HK-2 (cell line): ENCODE measurements around the gene SIGLEC9.

ENCODE experiments used
- DNase-seq: peaks from one replicate; pipeline ENCODE4 v3.0.0-alpha.2; 2018; ENCODE audit not compliant: unreplicated experiment

The SIGLEC9 gene

DNA sequence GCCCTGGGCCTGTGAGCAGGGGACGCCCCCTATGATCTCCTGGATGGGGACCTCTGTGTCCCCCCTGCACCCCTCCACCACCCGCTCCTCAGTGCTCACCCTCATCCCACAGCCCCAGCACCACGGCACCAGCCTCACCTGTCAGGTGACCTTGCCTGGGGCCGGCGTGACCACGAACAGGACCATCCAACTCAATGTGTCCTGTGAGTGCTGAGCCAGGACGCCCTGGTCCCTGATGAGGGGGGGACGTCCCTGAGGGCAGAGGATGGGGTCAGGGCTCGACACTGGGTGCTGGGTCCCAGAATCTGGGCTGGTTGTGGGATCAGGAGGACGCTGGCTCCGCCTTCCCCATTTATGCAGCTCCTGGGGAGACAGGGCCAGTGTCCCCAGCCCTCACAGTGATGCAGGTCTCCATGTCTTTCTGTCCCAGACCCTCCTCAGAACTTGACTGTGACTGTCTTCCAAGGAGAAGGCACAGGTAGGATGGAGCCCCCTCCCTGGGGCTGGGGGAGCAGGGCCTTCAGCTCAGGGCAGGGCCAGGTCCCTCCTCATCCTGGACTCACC lies 19.9 kb downstream of the SIGLEC9 start:
- no peak for DNase-seq

DNA sequence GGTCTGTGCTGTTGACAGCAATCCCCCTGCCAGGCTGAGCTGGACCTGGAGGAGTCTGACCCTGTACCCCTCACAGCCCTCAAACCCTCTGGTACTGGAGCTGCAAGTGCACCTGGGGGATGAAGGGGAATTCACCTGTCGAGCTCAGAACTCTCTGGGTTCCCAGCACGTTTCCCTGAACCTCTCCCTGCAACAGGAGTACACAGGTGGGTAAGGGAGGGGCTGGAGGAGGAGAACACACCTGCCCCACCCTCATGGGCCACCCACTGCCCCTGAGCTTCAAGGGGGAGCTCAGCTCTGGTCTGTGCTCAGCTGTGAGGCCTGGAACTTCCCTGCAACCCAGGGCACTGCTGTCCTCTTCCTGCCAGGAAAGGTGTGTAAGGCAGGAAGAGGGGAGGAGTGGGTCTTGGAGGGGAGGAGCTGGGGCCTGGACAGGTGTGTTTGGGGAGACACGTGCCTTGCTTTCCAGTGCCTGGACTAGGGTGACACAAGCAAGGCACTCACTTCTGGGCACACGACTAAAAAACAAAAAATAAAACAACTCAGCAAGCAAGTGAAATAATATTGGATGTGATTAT lies 21.3 kb downstream of the SIGLEC9 start:
- no peak for DNase-seq

DNA sequence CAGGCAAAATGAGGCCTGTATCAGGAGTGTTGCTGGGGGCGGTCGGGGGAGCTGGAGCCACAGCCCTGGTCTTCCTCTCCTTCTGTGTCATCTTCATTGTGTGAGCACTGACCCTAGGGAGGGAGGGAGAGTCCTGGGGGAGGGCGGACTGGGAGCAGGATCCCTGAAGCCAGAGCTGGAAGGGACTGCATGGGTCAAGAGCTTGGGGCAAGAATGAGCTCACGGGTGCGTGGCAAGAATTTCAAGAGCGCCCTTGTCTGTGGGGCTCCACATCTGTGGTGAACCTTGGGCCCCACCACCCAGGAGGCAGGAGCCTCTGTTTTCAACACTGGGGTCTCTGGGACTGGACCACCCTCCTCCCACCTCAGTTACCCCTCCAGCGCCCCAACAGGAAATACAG lies 22.0 kb downstream of the SIGLEC9 start:
- no peak for DNase-seq

DNA sequence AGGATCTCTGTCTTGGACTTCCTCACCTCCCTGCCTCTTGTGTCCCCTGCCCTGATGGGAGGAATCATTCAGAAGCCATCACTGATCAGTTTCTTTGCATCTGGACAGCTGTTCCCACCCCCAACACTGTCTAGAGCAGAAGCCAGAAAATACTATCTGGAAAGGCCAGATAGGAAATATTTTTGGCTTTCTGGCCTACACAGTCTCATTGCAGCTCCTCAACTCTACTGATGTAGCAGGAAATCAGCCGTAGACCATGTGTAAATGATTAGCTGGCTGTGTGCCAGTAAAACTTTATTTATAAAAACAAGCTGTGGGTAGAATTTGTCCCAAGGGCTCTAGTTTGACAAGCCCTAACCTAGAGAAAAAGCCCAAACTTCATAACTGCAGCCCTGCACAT lies 23.0 kb downstream of the SIGLEC9 start:
- no peak for DNase-seq

DNA sequence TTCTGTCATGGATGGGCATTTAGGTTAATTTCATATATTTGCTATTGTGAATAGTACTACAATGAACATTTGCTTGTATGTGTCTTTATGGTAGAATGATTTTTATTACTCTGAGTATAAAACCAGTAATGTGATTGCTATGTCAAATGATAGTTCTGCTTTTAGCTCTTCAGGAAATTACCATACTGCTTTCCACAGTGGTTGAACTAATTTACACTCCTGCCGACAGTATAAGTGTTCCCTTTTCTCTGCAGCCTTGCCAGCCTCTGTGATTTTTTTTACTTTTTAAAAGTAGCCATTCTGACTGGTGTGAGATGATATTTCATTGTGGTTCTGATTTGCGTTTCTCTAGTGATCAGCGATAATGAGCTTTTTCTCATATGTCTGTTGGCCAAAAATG lies 23.9 kb downstream of the SIGLEC9 start:
- DNase-seq = no peak

DNA sequence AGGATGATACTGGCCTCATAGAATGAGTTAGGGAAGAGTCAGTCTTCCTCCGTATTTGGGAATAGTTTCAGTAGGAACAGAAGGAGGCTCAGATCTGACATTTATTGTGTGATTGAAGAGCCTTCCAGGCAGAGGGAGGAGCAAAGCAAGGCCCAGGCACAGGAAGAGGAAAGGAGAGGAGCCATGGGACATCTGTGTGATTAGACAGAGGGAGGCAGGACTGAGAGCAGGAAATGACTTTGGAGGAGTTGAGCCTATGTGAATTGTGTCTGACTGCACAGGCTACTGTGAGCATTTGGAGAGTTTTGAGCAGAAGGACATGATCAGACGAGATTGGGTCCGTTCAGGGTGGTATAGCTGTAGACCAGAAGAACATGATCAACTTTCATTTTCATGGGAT lies 25.9 kb downstream of the SIGLEC9 start:
- DNase-seq = no peak

DNA sequence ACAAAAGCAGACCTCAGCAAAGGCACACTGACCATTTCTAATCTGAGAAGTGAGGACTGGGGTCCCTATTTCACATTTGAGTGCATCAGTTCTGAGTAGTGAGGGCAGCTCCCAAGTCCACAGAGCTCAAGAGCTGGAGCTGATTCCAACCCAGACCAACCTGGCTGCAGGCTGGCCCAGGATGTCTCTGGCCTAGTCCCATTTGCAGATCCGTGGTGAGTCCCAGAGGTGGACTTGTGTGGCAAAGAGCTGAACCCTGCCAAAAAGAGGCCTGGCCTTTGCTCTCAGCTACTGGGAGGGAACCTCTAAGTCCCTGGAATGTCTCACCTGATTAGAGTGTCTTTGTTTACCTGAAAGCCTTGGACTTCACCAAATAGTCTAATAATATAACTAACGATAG lies 32.0 kb downstream of the SIGLEC9 start:
- DNase-seq = no peak

DNA sequence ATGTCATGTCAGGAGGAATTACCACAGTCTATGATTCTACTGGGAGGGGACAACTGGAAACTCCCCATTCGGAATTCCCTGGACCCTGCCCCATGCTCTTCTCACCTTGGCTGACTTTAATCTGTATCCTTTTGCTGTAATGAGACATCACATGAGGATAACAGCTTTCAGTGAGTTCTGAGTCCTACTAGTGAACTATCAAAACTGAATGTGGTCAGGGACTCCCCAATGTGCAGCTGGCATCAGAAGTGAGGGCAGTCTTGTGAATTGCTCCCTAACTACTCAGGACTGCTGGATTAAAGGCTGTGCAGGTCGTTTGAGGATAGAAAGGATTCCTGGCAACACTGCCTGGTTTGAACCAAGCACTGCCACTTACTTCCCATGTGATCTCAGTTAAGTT lies 32.6 kb downstream of the SIGLEC9 start:
- DNase-seq = no peak

DNA sequence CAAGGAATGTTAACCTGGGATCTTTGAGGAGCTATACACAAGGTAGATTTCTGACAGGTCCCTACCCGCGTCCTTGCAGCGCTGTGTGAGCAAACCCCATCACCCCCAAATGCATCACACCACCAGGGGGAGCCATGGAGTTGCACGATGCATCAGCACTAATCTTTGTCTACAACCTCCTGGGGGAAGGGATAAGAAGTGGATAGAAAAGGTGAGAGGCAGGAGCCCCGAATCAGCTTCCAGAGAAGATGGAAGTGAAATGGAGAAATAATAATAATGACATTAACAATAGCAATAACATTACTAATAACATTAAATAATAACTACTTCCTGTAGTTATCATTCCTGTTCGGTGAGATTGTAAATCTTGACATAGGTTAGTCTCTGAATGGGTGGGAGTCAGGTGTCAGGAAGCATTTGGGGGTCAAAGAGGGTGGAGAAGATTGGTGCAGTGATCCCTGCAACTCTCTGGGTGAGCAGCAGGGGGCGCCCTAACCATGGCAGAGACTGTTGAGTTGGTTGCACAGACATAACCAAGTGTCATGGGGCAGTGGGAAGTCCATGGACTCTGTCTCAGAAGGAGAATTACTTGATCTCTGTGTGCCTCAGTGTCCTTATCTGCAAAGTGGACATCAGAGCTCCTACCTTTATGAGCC lies 33.9 kb downstream of the SIGLEC9 start:
- peak; percentile 49 for DNase-seq

DNA sequence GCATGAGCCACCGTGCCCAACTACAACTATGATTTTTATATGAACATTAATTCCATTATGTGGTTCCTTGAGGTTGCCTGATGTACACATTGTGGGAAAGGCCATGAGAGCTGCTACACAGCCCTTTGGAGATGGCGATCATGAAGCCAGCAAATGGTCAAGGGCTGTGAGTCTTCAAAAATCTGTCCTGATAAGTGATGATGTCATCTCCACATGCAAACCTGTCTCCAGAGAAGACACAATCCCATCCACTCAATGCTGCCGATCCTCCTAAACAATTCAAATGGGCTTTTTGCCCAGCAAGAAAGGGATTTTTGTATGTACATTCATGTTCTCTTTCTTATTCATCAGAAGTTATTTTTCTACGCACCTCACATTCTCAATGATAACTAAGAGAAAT lies 35.0 kb downstream of the SIGLEC9 start:
- DNase-seq = no peak

DNA sequence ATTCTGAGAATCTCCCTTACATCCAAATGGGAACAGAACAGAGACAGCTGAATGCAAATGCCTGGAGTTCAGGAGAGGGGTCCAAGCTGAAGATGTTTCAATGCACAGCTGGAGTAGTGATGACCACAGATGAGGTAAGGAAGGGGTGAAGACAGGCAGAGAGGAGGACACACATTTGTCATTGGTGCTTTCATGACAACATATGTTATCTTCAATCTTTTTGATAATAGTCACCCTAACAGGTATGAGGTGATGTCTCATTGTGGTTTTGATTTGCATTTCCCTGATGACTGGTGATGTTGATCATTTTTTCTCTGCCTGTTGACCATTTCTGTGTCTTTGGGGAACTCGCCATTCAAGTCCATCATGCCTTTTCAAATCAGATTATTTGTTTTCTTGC lies 36.6 kb downstream of the SIGLEC9 start:
- DNase-seq = no peak

DNA sequence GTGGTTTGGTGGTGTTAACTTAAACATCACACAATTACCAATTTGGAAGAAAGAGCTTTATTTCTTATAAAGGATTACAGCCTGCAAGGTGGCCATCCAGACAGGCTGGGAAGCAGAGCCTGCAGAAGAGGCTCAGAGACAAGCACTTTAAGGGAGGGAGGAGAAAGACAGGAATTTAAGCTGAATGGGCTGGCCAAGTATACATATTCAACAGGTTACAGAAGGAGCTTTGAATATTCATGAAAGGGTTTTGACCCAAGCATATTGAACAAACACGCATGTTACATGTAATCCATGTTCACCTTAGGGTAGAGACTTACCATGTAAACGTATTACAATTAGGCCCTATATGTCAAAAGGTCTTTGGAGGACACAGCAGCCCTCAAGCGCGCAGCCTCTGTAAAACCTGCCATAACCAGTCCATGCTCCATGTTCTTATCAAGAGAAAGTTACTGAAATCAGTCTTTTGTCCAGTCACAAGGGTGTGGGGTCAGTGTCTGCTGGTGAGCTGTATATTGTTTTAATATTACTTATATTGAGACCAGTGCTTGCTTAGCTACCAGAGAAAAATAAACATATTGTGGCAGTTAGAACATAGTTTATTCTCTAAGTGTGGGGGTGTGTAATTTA lies 37.3 kb downstream of the SIGLEC9 start:
- no peak for DNase-seq

DNA sequence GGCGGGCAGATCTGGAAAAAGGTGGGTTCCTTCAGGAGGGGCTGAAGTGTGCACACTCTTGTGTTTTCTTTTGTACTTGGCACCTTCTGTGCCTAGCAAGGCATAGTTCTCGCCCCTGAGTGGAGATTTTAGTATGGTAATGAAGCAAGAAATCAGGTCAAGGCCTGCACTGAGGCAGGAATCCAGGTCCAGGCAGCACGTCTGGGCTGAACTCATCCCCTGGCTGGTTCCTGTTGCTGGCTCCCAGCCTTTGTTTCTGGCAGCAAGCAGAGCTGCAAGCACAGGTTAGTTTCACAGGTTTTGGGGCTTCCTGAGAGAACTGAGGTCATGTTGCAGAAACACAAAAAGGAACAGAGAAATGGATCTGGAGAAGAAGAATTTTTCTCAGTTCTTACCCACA lies 38.6 kb downstream of the SIGLEC9 start:
- DNase-seq = no peak

DNA sequence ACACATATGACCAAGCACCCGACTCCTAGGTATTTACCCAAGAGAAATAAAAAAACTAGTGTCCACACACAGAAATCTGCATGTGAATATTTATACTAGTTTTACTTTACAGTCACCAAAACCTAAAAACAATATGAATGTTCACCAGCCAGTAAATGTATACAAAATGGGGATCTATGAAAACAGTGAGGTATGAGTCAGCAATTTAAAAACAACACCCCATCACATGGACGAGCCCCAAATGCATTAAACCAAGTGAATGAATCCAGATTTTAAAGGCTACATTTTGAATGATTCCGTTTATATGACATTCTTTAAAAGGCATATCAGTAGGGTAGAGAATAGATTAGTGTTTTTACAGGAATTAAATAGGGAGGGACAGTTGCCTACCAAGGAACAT lies 39.5 kb downstream of the SIGLEC9 start:
- DNase-seq = no peak

DNA sequence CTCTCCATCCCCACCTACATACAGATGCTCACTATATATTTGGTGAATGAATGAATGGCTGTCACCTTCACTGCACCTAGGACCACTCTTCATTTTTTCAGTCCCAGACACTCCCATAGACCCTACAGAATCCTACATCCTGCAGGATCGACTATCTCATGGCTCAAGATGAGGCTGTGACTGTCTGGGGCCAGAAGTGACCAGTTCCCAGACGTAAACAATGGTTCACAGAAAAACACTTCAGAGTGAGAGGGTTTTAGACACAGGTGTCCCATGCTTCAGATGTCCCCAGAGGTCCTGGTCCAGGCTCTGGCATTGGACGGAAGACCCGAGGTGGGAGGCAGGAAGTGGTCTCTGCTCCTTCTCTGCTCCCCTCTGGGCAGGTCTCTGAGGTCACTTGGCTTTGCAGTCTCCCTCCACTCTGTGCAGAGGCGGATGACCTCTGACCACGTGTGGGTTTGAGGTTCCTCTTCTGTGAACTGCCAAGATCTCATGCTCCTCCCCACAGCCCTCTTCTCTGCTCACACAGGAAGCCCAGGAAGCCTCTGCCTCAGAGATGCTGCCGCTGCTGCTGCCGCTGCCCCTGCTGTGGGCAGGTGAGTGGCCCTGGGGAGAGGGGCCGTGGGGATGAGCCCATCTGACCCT lies 42.3 kb downstream of the SIGLEC9 start:
- DNase-seq = no peak

DNA sequence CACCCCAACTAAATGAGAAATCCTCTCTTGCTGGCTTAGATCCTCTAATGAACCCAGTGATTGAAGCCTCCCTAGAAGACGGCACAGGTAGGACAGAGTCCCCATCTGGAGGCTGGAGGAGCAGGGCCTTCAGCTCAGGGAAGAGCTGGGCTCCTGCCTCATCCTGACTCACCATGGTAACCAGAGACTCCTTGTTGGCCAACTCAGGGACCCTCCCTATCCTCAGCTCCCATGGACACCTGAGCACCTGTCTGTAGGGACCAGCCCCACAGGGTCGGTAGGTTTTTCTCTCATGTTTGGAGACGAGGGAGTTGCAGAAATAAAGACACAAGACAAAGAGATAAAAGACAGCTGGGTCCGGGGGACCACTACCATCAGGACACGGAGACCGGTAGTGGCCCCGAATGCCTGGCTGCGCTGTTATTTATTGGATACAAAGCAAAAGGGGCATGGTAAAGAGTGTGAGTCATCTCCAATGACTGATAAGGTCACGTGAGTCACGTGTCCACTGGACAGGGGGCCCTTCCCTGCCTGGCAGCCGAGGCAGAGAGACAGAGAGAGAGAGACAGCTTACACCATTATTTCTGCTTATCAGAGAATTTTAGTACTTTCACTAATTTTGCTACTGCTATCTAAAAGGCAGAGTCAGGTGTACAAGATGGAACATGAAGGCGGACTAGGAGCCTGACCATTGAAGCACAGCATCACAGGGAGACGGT lies 44.0 kb downstream of the SIGLEC9 start:
- DNase-seq = no peak

DNA sequence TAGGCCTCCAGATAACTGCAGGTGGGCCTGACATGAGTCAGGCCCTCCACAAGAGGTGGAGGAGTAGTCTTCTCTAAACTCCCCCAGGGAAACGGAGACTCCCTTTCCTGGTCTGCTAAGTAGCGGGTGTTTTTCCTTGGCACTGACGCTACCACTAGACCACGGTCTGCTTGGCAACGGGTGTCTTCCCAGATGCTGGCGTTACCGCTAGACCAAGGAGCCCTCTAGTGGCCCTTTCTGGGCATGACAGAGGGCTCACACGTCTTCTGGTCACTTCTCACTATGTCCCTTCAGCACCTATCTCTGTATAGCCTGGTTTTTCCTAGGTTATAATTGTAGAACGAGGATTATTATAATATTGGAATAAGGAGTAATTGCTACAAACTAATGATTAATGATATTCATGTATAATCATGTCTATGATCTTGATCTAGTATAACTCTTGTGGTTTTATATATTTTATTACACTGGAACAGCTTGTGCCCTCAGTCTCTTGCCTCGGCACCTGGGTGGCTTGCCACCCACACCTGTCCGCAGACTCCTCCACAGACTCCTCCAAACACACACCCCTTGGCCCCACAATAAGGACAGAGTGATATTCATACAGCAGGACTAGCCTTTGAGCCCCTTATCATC lies 44.7 kb downstream of the SIGLEC9 start:
- peak; percentile 63 for DNase-seq

DNA sequence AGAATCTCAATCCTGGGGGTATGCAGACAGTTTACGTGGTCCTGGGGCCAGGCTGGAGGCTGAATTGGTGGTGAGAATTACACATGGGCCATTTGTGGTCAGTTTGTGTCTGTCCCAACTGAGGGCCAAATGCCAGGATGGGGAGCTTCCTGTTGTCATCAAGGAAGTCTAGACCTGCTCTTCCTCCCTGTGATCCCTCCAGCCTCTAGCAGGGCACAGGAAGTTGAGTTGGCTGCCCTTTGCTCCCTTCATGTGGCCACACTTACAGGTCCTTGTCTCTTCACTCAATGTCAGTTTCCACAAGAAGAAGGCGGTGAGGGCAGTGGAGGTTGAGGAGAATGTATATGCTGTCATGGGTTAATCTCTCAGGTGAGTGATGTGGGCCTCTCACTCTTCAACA lies 47.5 kb downstream of the SIGLEC9 start:
- DNase-seq = no peak

DNA sequence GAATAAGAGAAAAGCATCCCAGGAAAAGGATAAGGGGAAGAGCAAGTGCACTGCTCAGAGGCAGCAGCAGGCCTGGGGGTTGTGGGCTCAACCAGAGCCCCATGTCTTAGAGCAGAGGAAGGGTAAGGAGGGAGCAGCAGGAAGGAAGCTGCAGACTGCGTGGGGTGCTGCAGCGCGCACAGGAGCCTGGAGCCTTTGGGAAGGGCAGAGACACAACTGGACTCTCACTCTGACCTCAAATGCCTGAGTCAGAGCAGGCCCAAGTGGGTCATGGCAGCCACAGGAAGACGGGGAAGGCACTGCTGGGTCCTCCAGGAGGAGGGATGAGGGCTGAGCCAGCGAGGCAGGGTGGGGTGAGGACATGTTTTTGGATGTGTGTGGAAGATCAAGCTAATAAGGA lies 49.0 kb downstream of the SIGLEC9 start:
- no peak for DNase-seq

DNA sequence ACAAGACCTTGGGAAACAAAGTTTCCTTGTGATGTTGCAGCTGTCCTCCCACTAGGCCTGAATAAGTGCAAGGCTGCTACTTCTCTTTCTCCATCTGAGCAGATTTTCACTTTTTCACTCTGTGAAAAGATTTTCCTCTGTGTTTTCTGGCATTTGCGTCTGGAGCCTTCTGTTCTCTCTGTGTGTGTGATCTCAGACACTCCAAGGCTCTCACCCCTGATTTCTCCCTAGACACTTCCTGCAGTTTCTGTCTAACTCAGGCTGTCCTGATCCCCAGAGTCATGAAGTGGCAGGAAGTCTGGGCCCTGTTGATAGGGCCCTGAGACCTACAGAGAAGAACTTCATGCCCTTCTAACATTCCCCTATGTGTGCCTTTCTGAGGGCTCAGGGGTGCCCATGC lies 54.5 kb downstream of the SIGLEC9 start:
- DNase-seq = no peak
